H54 (cell line): Measurements from ENCODE around the gene CDX1.

Experiments
- DNase-seq: peaks from one replicate; pipeline ENCODE4 v3.0.0; 2011; ENCODE audit warnings: low spot score, mixed read lengths; ENCODE audit not compliant: insufficient read length
- FAIRE-seq: peaks from 3 replicates; lab custom pipeline; 2011; peaks lifted over from hg19 to GRCh38; lab: Jason Lieb, UNC
- POLR2A ChIP-seq: IDR thresholded peaks from 2 replicates; pipeline ENCODE4 v1.6.1; 2011; ENCODE audit warnings: low read depth, mild to moderate bottlenecking, low read length

CDX1 gene

GRCh38 chr5:150144879-150145278 is 21.7 kb upstream of the CDX1 start:
- DNase-seq (no peak), FAIRE-seq (no peak)
- no peak for TF ChIP-seq POLR2A

GRCh38 chr5:150146235-150146634 is 20.3 kb upstream of the CDX1 start:
- DNase-seq = no peak
- no peak for FAIRE-seq
- no peak for TF ChIP-seq POLR2A

DNA sequence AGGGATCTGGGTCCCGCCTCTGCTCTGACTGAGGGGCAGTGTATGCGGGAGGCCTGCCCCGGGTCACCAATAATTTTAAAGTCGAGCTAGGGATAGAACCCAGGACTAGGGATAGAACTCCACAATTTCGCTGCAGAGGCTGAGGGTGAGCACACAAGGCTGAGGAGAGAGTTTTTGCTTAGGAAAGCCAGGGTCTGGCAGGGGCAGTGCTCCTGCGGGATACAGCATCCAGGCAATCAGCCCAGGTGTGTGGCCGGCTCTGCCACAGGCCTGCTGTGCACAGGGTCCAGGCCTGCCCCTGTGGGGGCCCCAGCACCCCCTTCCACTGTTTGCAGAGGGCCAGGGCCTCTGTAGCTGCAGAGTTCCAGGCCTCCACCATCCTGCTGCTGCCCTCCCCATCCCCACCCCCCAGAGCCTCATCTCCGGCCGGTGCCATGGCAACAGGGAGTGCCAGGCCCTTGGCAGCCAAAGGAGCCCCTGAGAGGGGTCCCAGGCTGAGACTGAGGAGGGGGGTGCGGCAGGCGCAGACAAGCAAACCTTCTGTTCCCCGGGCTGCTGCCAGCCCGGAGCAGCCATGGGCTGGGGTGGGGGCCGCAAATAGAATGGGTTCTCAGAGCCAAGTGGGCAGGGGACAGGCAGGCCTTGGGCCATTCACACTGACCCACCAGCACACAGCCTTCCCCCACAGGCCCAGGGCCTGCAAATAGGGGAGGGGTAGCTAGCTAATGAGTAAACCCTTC is 19.5 kb upstream of the CDX1 start:
- DNase-seq = no peak
- no peak for TF ChIP-seq POLR2A
- FAIRE-seq = no peak

DNA sequence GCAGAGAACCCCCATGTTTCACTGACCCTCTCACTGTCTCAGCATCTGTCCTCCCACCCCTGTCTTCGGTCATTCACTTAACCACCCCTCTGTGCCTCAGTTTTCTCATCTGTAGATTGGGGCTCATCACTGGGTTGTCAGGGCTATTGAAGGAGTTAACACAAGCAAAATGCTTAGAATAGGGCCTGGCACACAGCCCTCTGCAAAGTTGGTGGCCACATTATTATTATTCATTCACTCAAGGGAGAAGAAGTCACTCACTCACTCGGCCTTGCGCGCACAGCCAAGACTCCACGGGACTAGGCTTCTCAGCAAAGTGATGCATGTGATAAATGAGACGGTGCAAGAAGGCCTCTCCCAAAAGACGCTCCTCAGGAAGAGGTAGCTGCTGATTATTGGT is 18.9 kb upstream of the CDX1 start:
- DNase-seq (no peak), FAIRE-seq (no peak)
- TF ChIP-seq POLR2A = no peak

GRCh38 chr5:150148117-150148927 is 18.3 kb upstream of the CDX1 start:
- TF ChIP-seq POLR2A = no peak
- DNase-seq (peak; percentile 61), FAIRE-seq (no peak)

GRCh38 chr5:150149618-150150017 is 17.0 kb upstream of the CDX1 start:
- TF ChIP-seq POLR2A = no peak
- DNase-seq (no peak), FAIRE-seq (no peak)

- TF ChIP-seq POLR2A = no peak
- no peak for FAIRE-seq
- no peak for DNase-seq
Measured at GRCh38 chr5:150152636-150153462, 13.7 kb upstream of the CDX1 start.

DNA sequence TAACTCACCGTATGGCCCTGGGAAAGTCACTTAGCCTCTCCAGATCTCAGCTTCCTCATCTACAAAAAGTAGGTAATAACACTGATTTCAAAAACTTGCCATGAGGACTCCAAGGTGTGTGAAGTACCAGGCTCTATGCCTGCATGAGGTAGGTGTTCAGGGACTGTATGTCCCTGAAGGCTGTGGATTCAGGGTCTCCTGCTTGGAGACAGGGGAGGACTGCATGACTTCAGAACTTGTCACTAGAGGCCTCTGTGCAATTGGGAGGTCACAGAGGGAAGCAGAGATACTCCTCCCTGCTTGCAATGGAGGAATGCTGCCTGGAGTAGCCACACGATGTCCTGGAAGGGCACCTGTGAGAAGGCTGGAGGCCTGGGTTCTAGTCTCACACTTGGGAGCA is 13.1 kb upstream of the CDX1 start:
- TF ChIP-seq POLR2A = no peak
- FAIRE-seq (no peak), DNase-seq (no peak)

DNA sequence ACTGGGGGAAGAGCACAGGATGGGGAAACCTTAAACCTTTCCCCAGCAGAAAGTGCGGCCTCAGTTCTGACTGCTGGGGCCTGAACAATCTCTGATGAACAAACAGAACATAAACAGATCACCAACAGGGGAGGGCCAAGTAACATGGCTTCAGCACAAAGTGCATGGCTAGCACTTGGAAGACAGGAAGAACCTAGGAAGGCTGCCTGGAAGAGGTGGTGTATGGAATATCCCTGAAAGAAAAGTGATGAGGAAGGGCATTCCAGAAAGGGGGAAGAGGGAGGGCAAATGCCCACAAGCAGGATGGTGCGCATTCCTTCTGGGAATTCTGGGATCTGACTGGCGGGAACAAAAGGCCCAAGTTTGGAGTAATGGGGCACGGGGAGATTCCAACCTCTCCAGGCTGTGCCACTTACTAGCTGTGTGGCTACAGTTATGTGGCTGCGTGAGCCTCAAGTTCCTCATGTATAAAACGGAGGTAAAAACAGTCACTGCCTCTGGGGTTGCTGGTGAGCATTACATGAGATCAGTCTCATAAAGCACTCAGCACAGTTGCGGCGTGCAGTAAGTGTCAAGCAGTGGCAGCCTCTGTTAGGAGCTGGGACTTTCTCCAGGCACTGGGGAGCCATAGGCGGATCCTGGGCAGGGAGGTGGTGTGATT is 12.5 kb upstream of the CDX1 start:
- FAIRE-seq (no peak), DNase-seq (no peak)
- TF ChIP-seq POLR2A = peak; percentile 28; the same call in 1 of the 2 replicates

DNA sequence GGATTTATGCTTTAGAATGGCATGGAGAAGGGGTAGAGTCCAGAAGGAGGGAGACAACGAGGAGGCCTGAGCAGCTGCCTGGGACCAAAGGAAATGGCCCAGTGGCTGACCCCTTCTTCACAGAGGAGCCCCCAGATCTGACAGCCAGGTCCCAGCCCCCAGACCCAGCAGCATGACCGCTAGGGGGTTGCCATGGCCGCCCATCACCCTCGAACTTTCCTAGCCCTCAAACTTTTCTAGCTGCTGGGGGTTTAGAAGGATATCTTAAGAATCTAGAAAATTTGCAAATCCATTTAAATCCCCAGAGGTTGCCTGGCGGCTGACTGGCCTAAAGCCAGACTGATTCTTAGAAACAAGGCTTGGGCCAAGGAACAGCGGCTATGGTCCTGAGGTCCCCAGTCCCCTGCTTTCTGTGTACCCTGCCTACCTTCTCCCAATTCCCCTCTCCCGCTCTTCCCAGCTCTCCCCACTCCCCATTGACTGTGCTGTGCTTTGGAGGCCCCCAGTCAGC is 11.9 kb upstream of the CDX1 start:
- FAIRE-seq (no peak), DNase-seq (no peak)
- TF ChIP-seq POLR2A = no peak

DNA sequence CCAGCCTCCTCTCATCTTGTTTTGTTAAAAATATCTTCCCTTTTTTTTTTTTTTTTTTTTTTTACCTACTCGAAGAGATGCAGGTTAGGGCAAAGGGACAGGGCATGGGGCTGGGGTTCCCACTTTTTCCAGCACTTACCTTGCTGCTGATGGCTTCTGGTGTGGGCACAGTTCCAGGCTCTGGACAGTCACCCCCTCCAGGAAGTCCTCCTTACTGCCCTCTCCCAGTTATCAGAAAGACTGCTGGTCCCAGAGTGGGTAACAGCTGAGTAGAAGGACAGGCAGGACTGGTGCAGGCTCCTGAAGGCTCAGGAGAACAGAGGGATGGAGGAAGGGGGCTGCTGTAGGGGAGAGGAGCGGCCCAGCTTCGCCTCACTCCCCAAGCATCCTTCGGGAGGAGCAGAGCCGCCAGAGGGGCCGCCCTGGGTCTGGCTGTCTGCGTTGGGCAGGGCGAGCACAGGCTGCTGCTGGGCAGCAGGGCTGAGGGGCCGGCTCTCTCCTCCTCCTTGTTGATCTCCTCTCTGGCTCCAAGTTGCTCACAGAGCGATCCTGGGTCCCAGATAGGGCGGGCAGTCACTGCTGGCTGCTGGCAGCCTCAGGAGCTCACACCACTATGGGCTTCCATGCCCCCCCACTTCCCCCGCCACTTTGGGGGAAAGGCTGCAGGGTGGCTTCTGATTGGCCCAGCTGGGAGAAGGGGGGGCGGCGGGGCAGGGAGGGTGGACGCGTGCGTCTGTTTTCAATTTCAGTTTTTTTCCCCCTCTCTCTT is 11.1 kb upstream of the CDX1 start, which contains the start of gene PDGFRB:
Gene PDGFRB (minus strand): TSS at position 588 of the 769 bp plus-strand sequence. CDS start 18,798 bp downstream, outside the sequence.
- peak; percentile 78 for DNase-seq
- peak; percentile 52 for TF ChIP-seq POLR2A
- no peak for FAIRE-seq

DNA sequence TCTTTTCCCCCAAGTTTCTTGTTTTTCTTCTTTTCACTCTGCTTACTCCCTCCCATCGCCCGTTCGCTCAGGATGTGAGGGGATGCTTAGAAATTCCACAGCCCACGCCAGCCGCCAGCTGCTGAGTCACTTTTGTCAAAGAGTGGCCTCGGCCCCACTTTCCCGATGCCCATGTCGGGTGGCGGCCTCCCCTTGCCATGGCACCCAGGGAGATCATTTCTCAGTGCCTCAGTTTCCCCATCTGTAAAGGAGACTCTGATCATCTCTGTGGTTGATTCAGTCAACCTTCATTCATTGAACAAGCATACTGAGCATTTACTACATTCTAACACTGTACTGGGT is 10.6 kb upstream of the CDX1 start:
- no peak for TF ChIP-seq POLR2A
- DNase-seq (peak; percentile 46), FAIRE-seq (no peak)
